ENCODE measurements around the gene CD4.
"Not testable (repeated sequence)": the region's sequence is repeated elsewhere in the genome, so short reads cannot be mapped to it uniquely, and the experiment has no call there.

The CD4 gene

DNA sequence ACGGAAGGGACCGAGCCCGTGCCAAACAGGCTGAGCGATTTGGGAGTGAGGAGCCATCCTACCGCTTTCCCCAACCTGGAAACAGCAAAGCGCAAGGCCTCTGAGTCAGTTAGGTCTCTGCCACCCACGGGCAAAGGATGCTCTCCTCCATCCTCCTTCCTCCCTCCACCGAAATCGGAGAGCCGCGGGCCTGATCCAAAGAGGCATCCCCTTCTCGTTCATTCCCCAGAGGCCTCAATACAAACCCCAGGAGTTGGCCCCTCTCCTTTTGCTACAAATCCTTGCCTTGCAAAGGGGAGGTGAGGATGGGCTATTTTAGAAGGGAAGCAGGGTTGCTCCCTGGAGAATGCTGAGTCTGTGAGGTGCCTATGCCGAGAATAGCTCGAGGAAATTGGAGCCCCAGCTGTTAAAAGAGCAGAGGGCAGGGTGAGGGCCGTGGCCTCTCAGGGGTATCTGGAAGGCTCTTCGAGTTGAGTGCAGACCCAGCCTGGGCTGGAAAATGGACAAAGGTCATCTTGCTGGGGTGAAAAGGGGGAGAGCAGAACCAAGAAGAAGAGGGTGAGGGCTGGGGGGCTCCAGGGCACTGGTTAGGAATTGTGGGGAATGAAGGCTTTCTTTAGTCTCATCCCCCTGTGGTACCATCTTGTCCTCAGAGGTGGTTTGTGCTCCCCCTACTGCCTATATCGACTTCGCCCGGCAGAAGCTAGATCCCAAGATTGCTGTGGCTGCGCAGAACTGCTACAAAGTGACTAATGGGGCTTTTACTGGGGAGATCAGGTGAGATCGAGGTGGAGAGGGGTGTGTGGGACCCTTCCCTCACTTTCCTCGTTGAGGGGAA is 79.1 kb downstream of the CD4 start:
- DNase-seq (ENCODE audit: low read depth in 2 of 2): no peak

DNA sequence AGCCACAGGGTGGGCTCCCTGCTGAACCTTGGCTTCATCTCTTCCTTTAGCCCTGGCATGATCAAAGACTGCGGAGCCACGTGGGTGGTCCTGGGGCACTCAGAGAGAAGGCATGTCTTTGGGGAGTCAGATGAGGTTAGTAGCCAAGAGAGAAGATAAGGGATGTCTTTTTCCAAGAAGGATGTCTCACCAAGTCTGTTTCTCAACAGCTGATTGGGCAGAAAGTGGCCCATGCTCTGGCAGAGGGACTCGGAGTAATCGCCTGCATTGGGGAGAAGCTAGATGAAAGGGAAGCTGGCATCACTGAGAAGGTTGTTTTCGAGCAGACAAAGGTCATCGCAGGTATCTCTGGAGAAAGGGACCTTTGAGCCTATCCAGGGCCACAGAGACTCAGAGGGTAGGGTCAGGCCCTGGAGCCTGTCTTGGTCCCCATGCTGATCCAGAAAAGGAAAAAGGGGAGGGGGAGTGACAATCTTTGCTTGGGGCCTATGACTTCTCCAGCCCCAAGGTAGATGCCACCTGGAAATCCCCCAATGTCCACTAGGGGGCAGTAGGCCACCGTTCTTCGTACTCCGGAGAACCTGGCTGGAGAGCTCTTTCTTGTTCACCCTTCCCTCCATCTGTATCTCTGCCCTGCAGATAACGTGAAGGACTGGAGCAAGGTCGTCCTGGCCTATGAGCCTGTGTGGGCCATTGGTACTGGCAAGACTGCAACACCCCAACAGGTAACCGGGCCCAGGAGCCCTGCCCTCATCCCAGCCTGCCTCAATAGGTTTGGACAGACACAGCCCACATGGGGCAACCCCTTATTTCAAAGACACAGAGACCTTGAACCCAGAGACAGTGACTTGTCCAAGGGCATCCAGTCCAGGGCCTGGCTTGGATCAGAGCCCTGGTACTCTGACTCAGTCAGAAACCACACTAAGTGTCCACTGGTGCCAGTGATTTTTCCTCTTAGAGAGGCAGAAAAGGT is 80.0 kb downstream of the CD4 start:
- DNase-seq (ENCODE audit: low read depth in 2 of 2): peak; percentile 75 to 77

- DNase-seq (ENCODE audit: low read depth in 2 of 2): not testable (repeated sequence)
These were observed 81.0 kb downstream of the CD4 start for GRCh38 chr12:6870304-6870703.

All from stimulated activated CD4-positive, alpha-beta T cell treated with anti-CD3 and anti-CD28 coated beads, Interleukin-1b, Interleukin-23, amount 100 ng/mL, for 1 hour (primary cell).